Islet of Langerhans (tissue), 1 donor: ENCODE results near the gene CLDN16.

Experiments used
- FAIRE-seq: peaks from one replicate; lab custom pipeline; 2011; peaks lifted over from hg19 to GRCh38; lab: Jason Lieb, UNC

CLDN16 gene

GRCh38 chr3:190443257-190443656, 55.3 kb downstream of the CLDN16 start:
- FAIRE-seq, result no peak

GRCh38 chr3:190444006-190444405, 56.0 kb downstream of the CLDN16 start:
- FAIRE-seq, result no peak

GRCh38 chr3:190444576-190445145, 56.7 kb downstream of the CLDN16 start:
- no peak for FAIRE-seq

- FAIRE-seq, result no peak
These were observed 58.8 kb downstream of the CLDN16 start for GRCh38 chr3:190446573-190447279.

GRCh38 chr3:190448256-190448655, 60.3 kb downstream of the CLDN16 start:
- no peak for FAIRE-seq

- no peak for FAIRE-seq
These were observed 61.8 kb downstream of the CLDN16 start, which contains the start of gene TMEM207 for GRCh38 chr3:190449801-190450200. Gene TMEM207 (minus strand): TSS chr3:190449901. CDS start chr3:190449809, 92 bp downstream.

- FAIRE-seq, result no peak
These were observed 67.9 kb downstream of the CLDN16 start for GRCh38 chr3:190455828-190456227.

GRCh38 chr3:190456770-190457169, 68.8 kb downstream of the CLDN16 start:
- FAIRE-seq, result no peak

- no peak for FAIRE-seq
These were observed 70.1 kb downstream of the CLDN16 start for GRCh38 chr3:190458040-190458439.
